ENCODE data around the gene KCTD15. TPM values are rescaled to one million over a fixed set of nuclear protein-coding genes. Genes with fewer than 3 reads are reported as not detected.

KCTD15 gene
- total and polyA plus RNA-seq, 2 of the 4 experiments (the other 2 are of a cell fraction): 16.3 to 19.6 TPM

DNA sequence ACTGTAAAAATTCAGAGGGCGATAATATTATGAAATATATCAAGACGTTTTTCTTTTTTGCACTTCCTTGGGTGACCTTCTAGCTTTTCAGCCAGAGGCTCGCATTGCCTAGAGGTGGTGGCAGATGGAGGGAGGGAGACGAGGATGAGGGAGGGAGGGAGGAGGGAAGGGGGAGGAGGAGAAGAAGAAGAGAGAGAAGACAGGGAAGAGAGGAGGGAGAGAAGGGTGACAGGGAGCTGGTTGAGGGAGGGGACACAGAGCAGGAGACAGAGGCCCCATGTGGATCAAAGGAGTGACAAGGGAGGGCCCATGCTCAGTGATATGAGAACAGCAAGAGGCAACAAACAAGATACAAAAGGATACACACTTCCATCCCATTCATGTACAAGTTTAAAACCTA is 8.0 kb upstream of the KCTD15 start:
- H3K14ac ChIP-seq (replicated peaks; ENCODE audit: low read depth, low read length): no peak overlapping the region
- WGBS, 2 experiments (ENCODE audit: extremely low coverage in 2 of 2, insufficient read length in 1 of 2): no CpG with 5 or more reads among the region's 4 CpGs
- DNase-seq (no peak), ATAC-seq (ENCODE audit: low read depth) (no peak)
- no peak overlapping the region for H3K4me3 ChIP-seq (ENCODE audit: insufficient read depth, low read depth, low read length)
- ChIA-PET CTCF (no interaction called here), POLR2A (ENCODE audit: unreplicated experiment) (no interaction called here)
- no peak overlapping the region for H2AK9ac ChIP-seq (replicated peaks; ENCODE audit: low read depth, low read length, poor library complexity)
- H3K9me3 ChIP-seq (ENCODE audit: control insufficient read depth, insufficient read depth, low read length): no peaks in the 10 kb centered on the region
- no peak overlapping the region for H4K5ac ChIP-seq (ENCODE audit: low read depth, low read length)
- no peak overlapping the region for H2BK20ac ChIP-seq (ENCODE audit: low read depth, low read length)
- BruUV-seq (replicated peaks): no TSS peak
- H3K27ac ChIP-seq (ENCODE audit: insufficient read depth, low read length): no peak overlapping the region
- H4K20me1 ChIP-seq (ENCODE audit: insufficient read depth, low read length): no peaks in the 10 kb centered on the region
- peaks cover 6% of the 10 kb centered on the region for H3K4me1 ChIP-seq (ENCODE audit: control insufficient read depth, insufficient read depth, low read length)
- no peaks in the 10 kb centered on the region; a peak in 1 of 4 replicates for H3K79me1 ChIP-seq (ENCODE audit: low read depth in 1 of 2, low read length in 2 of 2)
- H2AK5ac ChIP-seq (ENCODE audit: low read depth, low read length): no peak overlapping the region
- no peak overlapping the region for H3K23ac ChIP-seq (ENCODE audit: low read depth, low read length)
- H2AFZ ChIP-seq (replicated peaks; ENCODE audit: low read length, poor library complexity): no peak overlapping the region
- H3K9me1 ChIP-seq (ENCODE audit: insufficient read depth, low read length): peaks cover 20% of the 10 kb centered on the region
- no peak overlapping the region for H4K91ac ChIP-seq (ENCODE audit: insufficient read depth, low read depth, low read length)
- H3K36me3 ChIP-seq (ENCODE audit: control insufficient read depth, insufficient read depth, low read length): no peaks in the 10 kb centered on the region
- dilution Hi-C loops (cut with HindIII; ENCODE audit: low sequenced_read_pairs, unreplicated experiment): no loop called here
- H2BK15ac ChIP-seq (ENCODE audit: low read depth, low read length): no peak overlapping the region
- no peak for TF ChIP-seq MAFK (IDR thresholded peaks at IDR 0.05; ENCODE audit: low read depth, low read length)
- no peak for TF ChIP-seq NFE2L2 (IDR thresholded peaks at IDR 0.05; ENCODE audit: low read depth, low read length)
- TF ChIP-seq RCOR1 (IDR thresholded peaks at IDR 0.05; ENCODE audit: insufficient replicate concordance, low read length): no peak
- no peak for TF ChIP-seq BHLHE40 (IDR thresholded peaks at IDR 0.05; ENCODE audit: low read depth, low read length)
- no peak for TF ChIP-seq FOS (IDR thresholded peaks at IDR 0.05; ENCODE audit: low read depth, low read length)
- no peak for TF ChIP-seq SMC3 (IDR thresholded peaks at IDR 0.05; ENCODE audit: low read depth, low read length)
- TF ChIP-seq, protein P1, sequence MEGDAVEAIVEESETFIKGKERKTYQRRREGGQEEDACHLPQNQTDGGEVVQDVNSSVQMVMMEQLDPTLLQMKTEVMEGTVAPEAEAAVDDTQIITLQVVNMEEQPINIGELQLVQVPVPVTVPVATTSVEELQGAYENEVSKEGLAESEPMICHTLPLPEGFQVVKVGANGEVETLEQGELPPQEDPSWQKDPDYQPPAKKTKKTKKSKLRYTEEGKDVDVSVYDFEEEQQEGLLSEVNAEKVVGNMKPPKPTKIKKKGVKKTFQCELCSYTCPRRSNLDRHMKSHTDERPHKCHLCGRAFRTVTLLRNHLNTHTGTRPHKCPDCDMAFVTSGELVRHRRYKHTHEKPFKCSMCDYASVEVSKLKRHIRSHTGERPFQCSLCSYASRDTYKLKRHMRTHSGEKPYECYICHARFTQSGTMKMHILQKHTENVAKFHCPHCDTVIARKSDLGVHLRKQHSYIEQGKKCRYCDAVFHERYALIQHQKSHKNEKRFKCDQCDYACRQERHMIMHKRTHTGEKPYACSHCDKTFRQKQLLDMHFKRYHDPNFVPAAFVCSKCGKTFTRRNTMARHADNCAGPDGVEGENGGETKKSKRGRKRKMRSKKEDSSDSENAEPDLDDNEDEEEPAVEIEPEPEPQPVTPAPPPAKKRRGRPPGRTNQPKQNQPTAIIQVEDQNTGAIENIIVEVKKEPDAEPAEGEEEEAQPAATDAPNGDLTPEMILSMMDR (conservative IDR thresholded peaks at IDR 0.05; ENCODE audit: low read depth, low read length): no peak
- TF ChIP-seq, protein P2, sequence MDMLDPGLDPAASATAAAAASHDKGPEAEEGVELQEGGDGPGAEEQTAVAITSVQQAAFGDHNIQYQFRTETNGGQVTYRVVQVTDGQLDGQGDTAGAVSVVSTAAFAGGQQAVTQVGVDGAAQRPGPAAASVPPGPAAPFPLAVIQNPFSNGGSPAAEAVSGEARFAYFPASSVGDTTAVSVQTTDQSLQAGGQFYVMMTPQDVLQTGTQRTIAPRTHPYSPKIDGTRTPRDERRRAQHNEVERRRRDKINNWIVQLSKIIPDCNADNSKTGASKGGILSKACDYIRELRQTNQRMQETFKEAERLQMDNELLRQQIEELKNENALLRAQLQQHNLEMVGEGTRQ (IDR thresholded peaks at IDR 0.05; ENCODE audit: low read depth, low read length): no peak
- TF ChIP-seq, protein P3, sequence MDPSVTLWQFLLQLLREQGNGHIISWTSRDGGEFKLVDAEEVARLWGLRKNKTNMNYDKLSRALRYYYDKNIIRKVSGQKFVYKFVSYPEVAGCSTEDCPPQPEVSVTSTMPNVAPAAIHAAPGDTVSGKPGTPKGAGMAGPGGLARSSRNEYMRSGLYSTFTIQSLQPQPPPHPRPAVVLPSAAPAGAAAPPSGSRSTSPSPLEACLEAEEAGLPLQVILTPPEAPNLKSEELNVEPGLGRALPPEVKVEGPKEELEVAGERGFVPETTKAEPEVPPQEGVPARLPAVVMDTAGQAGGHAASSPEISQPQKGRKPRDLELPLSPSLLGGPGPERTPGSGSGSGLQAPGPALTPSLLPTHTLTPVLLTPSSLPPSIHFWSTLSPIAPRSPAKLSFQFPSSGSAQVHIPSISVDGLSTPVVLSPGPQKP (IDR thresholded peaks at IDR 0.05; ENCODE audit: borderline replicate concordance, low read depth, low read length): no peak
- no peak for TF ChIP-seq POLR2A (IDR thresholded peaks at IDR 0.05; ENCODE audit: low read depth, low read length)
- no peak for TF ChIP-seq RAD21 (IDR thresholded peaks at IDR 0.05; ENCODE audit: low read length)
- H3K9ac ChIP-seq (ENCODE audit: low read depth, low read length): no peak overlapping the region
- no peak overlapping the region for H2BK120ac ChIP-seq (ENCODE audit: low read depth, low read length)
- peaks cover 10% of the 10 kb centered on the region for H3K27me3 ChIP-seq (ENCODE audit: control insufficient read depth, insufficient read depth, low read length)
- intact Hi-C loops (cut with micrococcal nuclease): no loop called here
- H3K4me2 ChIP-seq (ENCODE audit: low read depth, low read length): no peak overlapping the region
- in situ Hi-C loops (cut with MboI; ENCODE audit: low sequenced_read_pairs): loop anchor here (25.0 kb wide), 1 partner anchor 549 kb away; no protein-coding TSS in a partner anchor
- H3K56ac ChIP-seq (ENCODE audit: extremely low read depth, insufficient read depth, low read length): no peak overlapping the region
- H3K4ac ChIP-seq (ENCODE audit: low read depth, low read length): no peak overlapping the region
- H2BK5ac ChIP-seq (ENCODE audit: low read depth, low read length, poor library complexity, severe bottlenecking): no peak overlapping the region
- no peak overlapping the region for H3K18ac ChIP-seq (ENCODE audit: low read depth, low read length)
- no peak overlapping the region for H4K8ac ChIP-seq (ENCODE audit: low read depth in 2 of 2, low read length in 2 of 2)

Data from IMR-90 (cell line).